ENCODE data around the gene ICA1L.

ICA1L gene

GRCh38 chr2:202842690-202843089 is 28.9 kb downstream of the ICA1L start:
- no peak for DNase-seq (ENCODE audit: low spot score)
- TF ChIP-seq CTCF (IDR thresholded peaks at IDR 0.05; ENCODE audit: extremely low read depth, missing control alignments), result no peak

- no peak for TF ChIP-seq CTCF (IDR thresholded peaks at IDR 0.05; ENCODE audit: extremely low read depth, missing control alignments)
These were observed 30.3 kb downstream of the ICA1L start for GRCh38 chr2:202841090-202841867.

GRCh38 chr2:202831242-202832220 is 40.0 kb downstream of the ICA1L start:
- DNase-seq (ENCODE audit: low spot score), result peak; percentile 48

More at GRCh38 chr2:202841090-202841867, 30.3 kb downstream of the ICA1L start:
- no peak for DNase-seq (ENCODE audit: low spot score)

GRCh38 chr2:202824901-202825300 is 46.7 kb downstream of the ICA1L start:
- no peak for TF ChIP-seq CTCF (IDR thresholded peaks at IDR 0.05; ENCODE audit: extremely low read depth, missing control alignments)
- no peak for DNase-seq (ENCODE audit: low spot score)

More at GRCh38 chr2:202831242-202832220, 40.0 kb downstream of the ICA1L start:
- TF ChIP-seq CTCF (IDR thresholded peaks at IDR 0.05; ENCODE audit: extremely low read depth, missing control alignments), result peak; percentile 54

GRCh38 chr2:202822411-202822810 is 49.2 kb downstream of the ICA1L start:
- TF ChIP-seq CTCF (IDR thresholded peaks at IDR 0.05; ENCODE audit: extremely low read depth, missing control alignments), result no peak
- no peak for DNase-seq (ENCODE audit: low spot score)

- no peak for DNase-seq (ENCODE audit: low spot score)
- no peak for TF ChIP-seq CTCF (IDR thresholded peaks at IDR 0.05; ENCODE audit: extremely low read depth, missing control alignments)
These were observed 50.1 kb downstream of the ICA1L start for GRCh38 chr2:202821206-202822160.
